IMR-90 (cell line): ENCODE data around the gene FLCN. TPM values are rescaled to one million over a fixed set of nuclear protein-coding genes. Genes with fewer than 3 reads are reported as not detected.

Source experiments
- ATAC-seq: fragments of 200-7000 bp; cut with Tn5 transposase; 2 replicates; pipeline ENCODE4 v1.9.1; 2020; ENCODE audit warnings: low read depth, mild to moderate bottlenecking, moderate library complexity
- BruUV-seq: library from RNA; stranded (reverse); fragments of 400-500 nt; replicated peaks from 2 replicates; lab custom pipeline; 2021; lab: Mats Ljungman, UMichigan
- CTCF ChIA-PET: fragments of 300-600 bp; formaldehyde crosslinking; extraction: SDS; loops from one replicate; lab custom pipeline; 2021; ENCODE audit warnings: antibody characterized with exemption; lab: Yijun Ruan, JAX
- POLR2A ChIA-PET: fragments of 300-600 bp; sonication (Branson Sonifier 250); formaldehyde crosslinking; loops from one replicate; lab custom pipeline; 2022; ENCODE audit warnings: antibody characterized with exemption; ENCODE audit not compliant: unreplicated experiment; lab: Charles Lee
- DNase-seq: peaks from one replicate; pipeline ENCODE4 v3.0.0; 2013
- H2AFZ ChIP-seq: replicated peaks from 2 replicates; pipeline ENCODE3; 2013; ENCODE audit warnings: low read length, mild to moderate bottlenecking; ENCODE audit not compliant: poor library complexity
- H2AK5ac ChIP-seq: 2 replicates; pipeline ENCODE4 v1.6.1; 2013; ENCODE audit warnings: low read depth, low read length, inconsistent platforms
- H2AK9ac ChIP-seq: replicated peaks from 2 replicates; pipeline ENCODE3; 2013; ENCODE audit warnings: mild to moderate bottlenecking, low read depth, low read length, moderate library complexity; ENCODE audit not compliant: poor library complexity
- H2BK120ac ChIP-seq: 2 replicates; pipeline ENCODE4 v1.6.1; 2013; ENCODE audit warnings: low read depth, low read length, inconsistent platforms
- H2BK15ac ChIP-seq: 3 replicates; pipeline ENCODE4 v1.6.1; 2013; ENCODE audit warnings: low read depth, low read length, inconsistent platforms
- H2BK20ac ChIP-seq: 2 replicates; pipeline ENCODE4 v1.6.1; 2013; ENCODE audit warnings: low read depth, mild to moderate bottlenecking, inconsistent platforms, low read length, moderate library complexity
- H2BK5ac ChIP-seq: 2 replicates; pipeline ENCODE4 v1.6.1; 2013; ENCODE audit warnings: mild to moderate bottlenecking, low read depth, low read length, inconsistent platforms; ENCODE audit not compliant: poor library complexity, severe bottlenecking
- H3K14ac ChIP-seq: replicated peaks from 2 replicates; pipeline ENCODE4 v1.6.1; 2013; ENCODE audit warnings: low read depth, low read length, inconsistent platforms
- H3K18ac ChIP-seq: 2 replicates; pipeline ENCODE4 v1.6.1; 2013; ENCODE audit warnings: low read depth, low read length, control low read depth
- H3K23ac ChIP-seq: 2 replicates; pipeline ENCODE4 v1.6.1; 2013; ENCODE audit warnings: low read depth, low read length, inconsistent platforms
- H3K27ac ChIP-seq: 2 replicates; pipeline ENCODE4 v1.5.1; 2013; ENCODE audit warnings: mild to moderate bottlenecking, control low read depth, low read length; ENCODE audit not compliant: insufficient read depth
- H3K27me3 ChIP-seq: 2 replicates; pipeline ENCODE4 v1.6.1; 2013; ENCODE audit warnings: low read length; ENCODE audit not compliant: control insufficient read depth, insufficient read depth
- H3K36me3 ChIP-seq: 2 replicates; pipeline ENCODE4 v1.6.1; 2013; ENCODE audit warnings: low read length, mixed read lengths; ENCODE audit not compliant: control insufficient read depth, insufficient read depth
- H3K4ac ChIP-seq: 2 replicates; pipeline ENCODE4 v1.6.1; 2013; ENCODE audit warnings: low read depth, low read length, inconsistent platforms
- H3K4me1 ChIP-seq: 2 replicates; pipeline ENCODE4 v1.6.1; 2013; ENCODE audit warnings: low read length, mixed read lengths; ENCODE audit not compliant: control insufficient read depth, insufficient read depth
- H3K4me2 ChIP-seq: 2 replicates; pipeline ENCODE4 v1.6.1; 2013; ENCODE audit warnings: low read depth, mild to moderate bottlenecking, control low read depth, low read length, moderate library complexity
- H3K4me3 ChIP-seq: 2 replicates; pipeline ENCODE4 v1.5.1; 2013; ENCODE audit warnings: low read depth, mild to moderate bottlenecking, control low read depth, low read length, moderate library complexity; ENCODE audit not compliant: insufficient read depth
- H3K56ac ChIP-seq: 2 replicates; pipeline ENCODE4 v1.6.1; 2013; ENCODE audit warnings: low read length, inconsistent platforms; ENCODE audit not compliant: insufficient read depth; ENCODE audit errors: extremely low read depth
- H3K79me1 ChIP-seq, 2 experiments: 2 replicates each; pipeline ENCODE4 v1.6.1; 2013; ENCODE audit warnings: low read length in 2 of 2, inconsistent platforms in 1 of 2, low read depth in 1 of 2
- H3K9ac ChIP-seq: 2 replicates; pipeline ENCODE4 v1.6.1; 2013; ENCODE audit warnings: low read depth, low read length, control low read depth
- H3K9me1 ChIP-seq: 2 replicates; pipeline ENCODE4 v1.6.1; 2013; ENCODE audit warnings: low read length, inconsistent platforms; ENCODE audit not compliant: insufficient read depth
- H3K9me3 ChIP-seq: 2 replicates; pipeline ENCODE4 v1.6.1; 2013; ENCODE audit warnings: low read length; ENCODE audit not compliant: control insufficient read depth, insufficient read depth
- H4K20me1 ChIP-seq: 2 replicates; pipeline ENCODE4 v1.6.1; 2013; ENCODE audit warnings: low read length, inconsistent platforms; ENCODE audit not compliant: insufficient read depth
- H4K5ac ChIP-seq: 2 replicates; pipeline ENCODE4 v1.6.1; 2013; ENCODE audit warnings: mild to moderate bottlenecking, low read depth, low read length, control low read depth
- H4K8ac ChIP-seq, 2 experiments: 2 replicates each; pipeline ENCODE4 v1.6.1; 2013; ENCODE audit warnings: low read depth in 2 of 2, low read length in 2 of 2, control low read depth in 1 of 2, inconsistent platforms in 1 of 2
- H4K91ac ChIP-seq: 2 replicates; pipeline ENCODE4 v1.6.1; 2013; ENCODE audit warnings: low read depth, low read length, inconsistent platforms; ENCODE audit not compliant: insufficient read depth
- CHD1 ChIP-seq: IDR thresholded peaks from 2 replicates; pipeline ENCODE4 v1.6.1; 2012; ENCODE audit warnings: low read depth, low read length, improper control_type of control experiment
- ELK1 ChIP-seq: fragments of 150-350 bp; IDR thresholded peaks from 2 replicates; pipeline ENCODE4 v1.6.1; 2016; ENCODE audit warnings: low read depth, mild to moderate bottlenecking, low read length, moderate library complexity, borderline replicate concordance
- MAZ ChIP-seq: IDR thresholded peaks from 2 replicates; pipeline ENCODE4 v1.6.1; 2012; ENCODE audit warnings: low read depth, mild to moderate bottlenecking, low read length, improper control_type of control experiment, moderate library complexity, borderline replicate concordance
- MXI1 ChIP-seq: IDR thresholded peaks from 2 replicates; pipeline ENCODE4 v1.6.1; 2012; ENCODE audit warnings: low read depth, mild to moderate bottlenecking, low read length, moderate library complexity, borderline replicate concordance
- POLR2A ChIP-seq: IDR thresholded peaks from 2 replicates; pipeline ENCODE4 v1.6.1; 2012; ENCODE audit warnings: mild to moderate bottlenecking, low read depth, low read length
- RAD21 ChIP-seq: IDR thresholded peaks from 2 replicates; pipeline ENCODE4 v1.6.1; 2012; ENCODE audit warnings: low read length, improper control_type of control experiment
- RCOR1 ChIP-seq: IDR thresholded peaks from 2 replicates; pipeline ENCODE4 v1.6.1; 2012; ENCODE audit warnings: mild to moderate bottlenecking, low read length, improper control_type of control experiment; ENCODE audit not compliant: insufficient replicate concordance
- RFX5 ChIP-seq: IDR thresholded peaks from 2 replicates; pipeline ENCODE4 v1.8.0; 2012; ENCODE audit warnings: low read depth, mild to moderate bottlenecking, low read length, moderate library complexity
- WGBS, 2 experiments: methylation state at CpG; one replicate each; pipeline versions ENCODE4 v1.1.5 to v1.1.7; 2013; ENCODE audit warnings: missing lambda C conversion rate in 2 of 2; ENCODE audit not compliant: insufficient read length in 1 of 2; ENCODE audit errors: extremely low coverage in 2 of 2; 5-methylcytosine and 5-hydroxymethylcytosine counted together
- dilution Hi-C: fragments of 300-500 bp; cut with HindIII; formaldehyde crosslinking; loops from one replicate; pipeline ENCODE4 v1.14.3; 2018; ENCODE audit warnings: low sequenced_read_pairs; ENCODE audit not compliant: unreplicated experiment
- in situ Hi-C: fragments of 300-500 bp; cut with MboI; formaldehyde crosslinking; loops from 3 replicates; pipeline ENCODE4 v1.14.3; 2019; ENCODE audit warnings: low sequenced_read_pairs, inconsistent platforms, mixed read lengths
- intact Hi-C: fragments of 100-400 bp; cut with micrococcal nuclease; formaldehyde crosslinking; loops from 2 replicates; pipeline ENCODE4 v1.10.0; 2022
- polyA plus RNA-seq, 3 experiments: library from polyadenylated mRNA; depleted of rRNA; stranded (reverse); fragments of >200 nt; gene quantifications; 2 replicates each; pipeline ENCODE4 v1.2.3, GENCODE V29; 2012; ENCODE audit warnings: low replicate concordance in 1 of 3
- total RNA-seq: library from RNA; depleted of rRNA; stranded (reverse); fragments of >200 nt; gene quantifications from 2 replicates; pipeline ENCODE4 v1.2.3, GENCODE V29; 2012

The FLCN gene
- total and polyA plus RNA-seq, 2 of the 4 experiments (the other 2 are of a cell fraction) = 16.8 to 24.8 TPM

GRCh38 chr17:17231621-17232302 lies 5.2 kb downstream of the FLCN start:
- no peak overlapping the region for H4K8ac ChIP-seq
- peaks cover 70% of the 10 kb centered on the region for H4K20me1 ChIP-seq
- no peak for ATAC-seq
- no peak overlapping the region for H3K18ac ChIP-seq
- no peak overlapping the region for H2BK120ac ChIP-seq
- H3K4me1 ChIP-seq = peaks cover 4% of the 10 kb centered on the region
- peaks cover 52% of the 10 kb centered on the region for H3K36me3 ChIP-seq
- H2AK5ac ChIP-seq = no peak overlapping the region
- H3K56ac ChIP-seq = no peak overlapping the region
- no peak overlapping the region for H2BK15ac ChIP-seq
- no peak overlapping the region for H3K9ac ChIP-seq
- no peak for DNase-seq
- H2AK9ac ChIP-seq = no peak overlapping the region
- dilution Hi-C loops (no loop called here), in situ Hi-C loops (no loop called here), intact Hi-C loops (no loop called here)
- H2BK20ac ChIP-seq = no peak overlapping the region
- no peak overlapping the region for H4K5ac ChIP-seq
- BruUV-seq = no TSS peak
- no peak overlapping the region for H3K4me2 ChIP-seq
- H3K14ac ChIP-seq = no peak overlapping the region
- no peak overlapping the region for H3K4ac ChIP-seq
- no peak for TF ChIP-seq RFX5
- no peak for TF ChIP-seq CHD1
- TF ChIP-seq RAD21 = no peak
- no peak for TF ChIP-seq MAZ
- no peak for TF ChIP-seq RCOR1
- no peak for TF ChIP-seq ELK1
- TF ChIP-seq POLR2A = no peak
- TF ChIP-seq MXI1 = no peak
- CTCF ChIA-PET = interaction anchor here (0.6 kb wide), 1 partner anchor 11 kb away, joined by 3 read pairs; no protein-coding TSS in a partner anchor
- H2AFZ ChIP-seq = no peak overlapping the region
- 84% methylated on average over 6 of the region's 16 CpGs; no CpG with 5 or more reads in 1 of the 2 experiments for WGBS, 2 experiments
- no peak overlapping the region for H2BK5ac ChIP-seq
- H3K4me3 ChIP-seq = no peak overlapping the region
- no peaks in the 10 kb centered on the region for H3K9me3 ChIP-seq
- no peak overlapping the region for H3K27ac ChIP-seq
- H3K23ac ChIP-seq = no peak overlapping the region
- POLR2A ChIA-PET = no interaction called here
- peaks cover 23 to 73% of the 10 kb centered on the region in 2 experiments for H3K79me1 ChIP-seq
- H3K9me1 ChIP-seq = peaks cover 9% of the 10 kb centered on the region
- H4K91ac ChIP-seq = no peak overlapping the region
- H3K27me3 ChIP-seq = no peaks in the 10 kb centered on the region
